ENCODE measurements around the gene CSTF1. TPM values are rescaled to one million over a fixed set of nuclear protein-coding genes. Genes with fewer than 3 reads are reported as not detected.

CSTF1 gene
- total and polyA plus RNA-seq, 2 experiments from 2014 or later = 15.4 to 34.8 TPM

DNA sequence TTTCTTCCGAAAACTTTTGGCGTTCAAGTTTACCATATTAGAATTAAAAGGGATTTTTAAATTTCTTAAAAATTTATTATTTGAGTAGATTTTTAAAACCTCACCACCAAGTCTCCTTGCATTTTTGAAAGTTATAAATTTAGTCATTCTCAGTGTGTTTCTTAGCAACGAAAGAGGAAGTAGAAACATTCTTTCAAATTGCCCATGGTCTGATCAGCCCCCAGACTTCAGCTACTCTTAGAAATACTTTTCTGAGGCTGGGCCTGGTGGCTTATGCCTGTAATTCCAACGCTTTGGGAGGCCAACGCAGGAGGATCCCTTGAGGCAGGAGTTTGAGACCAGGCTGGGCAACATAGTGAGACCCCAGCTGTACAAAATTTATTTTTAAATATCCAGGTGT lies 60.9 kb downstream of the CSTF1 start:
- Histone ChIP-seq H3K4me3 (no peak overlapping the region), H4K20me1 (ENCODE audit: insufficient read depth, poor library complexity, severe bottlenecking) (no peaks in the 10 kb centered on the region), H3K4me1 (ENCODE audit: insufficient read depth) (no peaks in the 10 kb centered on the region), H2AFZ (no peak overlapping the region), H3K27me3 (no peaks in the 10 kb centered on the region), H3K27ac (no peak overlapping the region), H3K9me3 (ENCODE audit: low read depth) (no peaks in the 10 kb centered on the region), H3K4me2 (no peak overlapping the region), H3K9me2 (replicated peaks; ENCODE audit: insufficient read depth) (no peaks in the 10 kb centered on the region), H3K36me3 (replicated peaks; ENCODE audit: insufficient read depth, low read depth) (no peaks in the 10 kb centered on the region), H3K79me2 (no peaks in the 10 kb centered on the region)
- DNase-seq (ENCODE audit: low spot score) = no peak
- TF ChIP-seq, protein P1, sequence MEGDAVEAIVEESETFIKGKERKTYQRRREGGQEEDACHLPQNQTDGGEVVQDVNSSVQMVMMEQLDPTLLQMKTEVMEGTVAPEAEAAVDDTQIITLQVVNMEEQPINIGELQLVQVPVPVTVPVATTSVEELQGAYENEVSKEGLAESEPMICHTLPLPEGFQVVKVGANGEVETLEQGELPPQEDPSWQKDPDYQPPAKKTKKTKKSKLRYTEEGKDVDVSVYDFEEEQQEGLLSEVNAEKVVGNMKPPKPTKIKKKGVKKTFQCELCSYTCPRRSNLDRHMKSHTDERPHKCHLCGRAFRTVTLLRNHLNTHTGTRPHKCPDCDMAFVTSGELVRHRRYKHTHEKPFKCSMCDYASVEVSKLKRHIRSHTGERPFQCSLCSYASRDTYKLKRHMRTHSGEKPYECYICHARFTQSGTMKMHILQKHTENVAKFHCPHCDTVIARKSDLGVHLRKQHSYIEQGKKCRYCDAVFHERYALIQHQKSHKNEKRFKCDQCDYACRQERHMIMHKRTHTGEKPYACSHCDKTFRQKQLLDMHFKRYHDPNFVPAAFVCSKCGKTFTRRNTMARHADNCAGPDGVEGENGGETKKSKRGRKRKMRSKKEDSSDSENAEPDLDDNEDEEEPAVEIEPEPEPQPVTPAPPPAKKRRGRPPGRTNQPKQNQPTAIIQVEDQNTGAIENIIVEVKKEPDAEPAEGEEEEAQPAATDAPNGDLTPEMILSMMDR (IDR thresholded peaks at IDR 0.05; ENCODE audit: poor library complexity) = no peak
- TF ChIP-seq EZH2 (IDR thresholded peaks at IDR 0.05; ENCODE audit: borderline replicate concordance) = no peak
- TF ChIP-seq EZH2phosphoT487 (IDR thresholded peaks at IDR 0.05; ENCODE audit: low read depth, severe bottlenecking, unreplicated experiment) = no peak
- 92% methylated on average over 5 of the region's 5 CpGs for WGBS (ENCODE audit: low lambda C conversion rate, missing lambda C conversion rate)

DNA sequence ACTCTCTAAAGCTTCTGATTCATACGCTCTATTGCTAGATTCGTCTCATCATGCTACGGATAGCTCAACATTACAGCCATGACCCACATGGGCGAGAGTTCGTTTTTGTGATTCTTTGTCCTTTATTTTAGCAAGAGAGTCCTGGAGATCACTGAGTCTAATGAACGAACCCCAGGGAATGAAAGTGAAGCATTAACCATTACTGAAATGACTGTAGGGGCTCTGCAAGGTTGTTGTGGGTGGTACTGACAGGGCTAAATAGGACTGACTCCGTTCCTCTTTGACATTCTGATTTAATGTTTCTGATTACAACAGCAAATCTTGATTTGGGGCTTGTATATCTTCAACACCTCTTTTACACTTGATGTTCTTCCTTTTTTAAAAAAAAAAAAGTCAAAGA lies 62.3 kb downstream of the CSTF1 start:
- DNase-seq (ENCODE audit: low spot score) = no peak
- no peak overlapping the region for H3K27ac ChIP-seq
- WGBS (ENCODE audit: low lambda C conversion rate, missing lambda C conversion rate) = 83% methylated on average over 7 of the region's 7 CpGs
- no peaks in the 10 kb centered on the region for H3K9me2 ChIP-seq (replicated peaks; ENCODE audit: insufficient read depth)
- no peaks in the 10 kb centered on the region for H3K27me3 ChIP-seq
- TF ChIP-seq EZH2phosphoT487 (IDR thresholded peaks at IDR 0.05; ENCODE audit: low read depth, severe bottlenecking, unreplicated experiment) (no peak), EZH2 (IDR thresholded peaks at IDR 0.05; ENCODE audit: borderline replicate concordance) (no peak)
- no peak overlapping the region for H3K4me2 ChIP-seq
- no peaks in the 10 kb centered on the region for H4K20me1 ChIP-seq (ENCODE audit: insufficient read depth, poor library complexity, severe bottlenecking)
- no peak overlapping the region for H2AFZ ChIP-seq
- no peak overlapping the region for H3K4me3 ChIP-seq
- H3K4me1 ChIP-seq (ENCODE audit: insufficient read depth) = no peaks in the 10 kb centered on the region
- no peaks in the 10 kb centered on the region for H3K9me3 ChIP-seq (ENCODE audit: low read depth)
- H3K36me3 ChIP-seq (replicated peaks; ENCODE audit: insufficient read depth, low read depth) = no peaks in the 10 kb centered on the region
- no peaks in the 10 kb centered on the region for H3K79me2 ChIP-seq

Other genes with a start within 250 kb of the CSTF1 start
- gene MC3R, start 143.9 kb upstream of the CSTF1 start, total RNA-seq = 0.44 TPM in 1 of 2 replicates, not detected in the other
- 0.75 and 1.9 TPM in 2 replicates for gene MC3R, start 143.9 kb upstream of the CSTF1 start, polyA plus RNA-seq
- 57.0 and 58.9 TPM in 2 replicates for gene FAM210B, start 33.7 kb upstream of the CSTF1 start, total RNA-seq
- 55.3 and 62.7 TPM in 2 replicates for gene FAM210B, start 33.7 kb upstream of the CSTF1 start, polyA plus RNA-seq
- gene AURKA, start 430 bp upstream of the CSTF1 start, total RNA-seq = 15.7 and 16.9 TPM in 2 replicates
- gene AURKA, start 430 bp upstream of the CSTF1 start, polyA plus RNA-seq = 13.4 and 16.4 TPM in 2 replicates
- gene CASS4, start 19.6 kb downstream of the CSTF1 start, total RNA-seq = 0.13 TPM in 1 of 2 replicates, not detected in the other
- gene CASS4, start 19.6 kb downstream of the CSTF1 start, polyA plus RNA-seq = 0.50 TPM in 1 of 2 replicates, not detected in the other
- gene RTF2, start 76.0 kb downstream of the CSTF1 start, total RNA-seq = 50.5 and 59.2 TPM in 2 replicates
- gene RTF2, start 76.0 kb downstream of the CSTF1 start, polyA plus RNA-seq = 95.3 and 99.8 TPM in 2 replicates
- 0.40 TPM in 1 of 2 replicates, not detected in the other for gene FAM209A, start 132.1 kb downstream of the CSTF1 start, total RNA-seq
- 0.89 TPM in 1 of 2 replicates, not detected in the other for gene FAM209A, start 132.1 kb downstream of the CSTF1 start, polyA plus RNA-seq
- gene FAM209B, start 140.6 kb downstream of the CSTF1 start, total RNA-seq = not detected in 2 replicates
- 0.26 TPM in 1 of 2 replicates, not detected in the other for gene FAM209B, start 140.6 kb downstream of the CSTF1 start, polyA plus RNA-seq
- gene TFAP2C, start 236.7 kb downstream of the CSTF1 start, total RNA-seq = 0.88 and 1.7 TPM in 2 replicates
- 3.2 and 3.7 TPM in 2 replicates for gene TFAP2C, start 236.7 kb downstream of the CSTF1 start, polyA plus RNA-seq

Measured in hepatocyte (in vitro differentiated cells).